ENCODE results near the gene QDPR. TPM values are rescaled to one million over a fixed set of nuclear protein-coding genes. Genes with fewer than 3 reads are reported as not detected.
A peak's percentile ranks its signal among the peaks of the same experiment; 100 is the strongest.

QDPR gene
- total RNA-seq, 1 donor from 2014 or later, result 53.6 TPM

GRCh38 chr4:17477774-17478472 is 34.0 kb downstream of the QDPR start:
- Histone ChIP-seq H3K27ac (ENCODE audit: low read depth, low read length) (no peak overlapping the region), H3K4me2 (ENCODE audit: low read length) (no peak overlapping the region), H3K9me3 (ENCODE audit: insufficient read depth, low read depth, low read length) (peaks cover 7% of the 10 kb centered on the region), H3K4me3 (ENCODE audit: insufficient read depth, low read depth, low read length) (no peak overlapping the region), H3K4me1 (ENCODE audit: insufficient read depth, low read length) (no peaks in the 10 kb centered on the region), H3K79me2 (ENCODE audit: insufficient read depth, low read length) (no peaks in the 10 kb centered on the region), H3K27me3 (ENCODE audit: insufficient read depth, low read length) (no peaks in the 10 kb centered on the region), H2AFZ (ENCODE audit: low read depth, low read length) (no peak overlapping the region), H4K20me1 (ENCODE audit: insufficient read depth, low read length) (no peaks in the 10 kb centered on the region), H3K9ac (ENCODE audit: low read length) (no peak overlapping the region), H3K36me3 (ENCODE audit: insufficient read depth, low read length) (no peaks in the 10 kb centered on the region)
- FAIRE-seq (no peak), DNase-seq (ENCODE audit: low read depth) (no peak)
- H3K36me3 Mint-ChIP-seq (ENCODE audit: low read depth, unreplicated experiment), result peaks cover 6% of the 10 kb centered on the region
- H3K4me1 Mint-ChIP-seq (ENCODE audit: low read depth, unreplicated experiment), result no peaks in the 10 kb centered on the region
- no peaks in the 10 kb centered on the region for H3K9me3 Mint-ChIP-seq (ENCODE audit: unreplicated experiment)
- no peak overlapping the region for H3K27ac Mint-ChIP-seq (ENCODE audit: unreplicated experiment)
- no peak overlapping the region for H3K4me3 Mint-ChIP-seq (ENCODE audit: unreplicated experiment)
- TF ChIP-seq CTCF (IDR thresholded peaks at IDR 0.05; ENCODE audit: insufficient read depth, low read depth, low read length) (no peak), EZH2 (IDR thresholded peaks at IDR 0.05; ENCODE audit: insufficient read depth, low read length) (no peak)
- H3K27me3 Mint-ChIP-seq (ENCODE audit: low read depth, unreplicated experiment), result no peaks in the 10 kb centered on the region

GRCh38 chr4:17476853-17477252 is 35.0 kb downstream of the QDPR start:
- Histone ChIP-seq H3K9me3 (ENCODE audit: insufficient read depth, low read depth, low read length) (peaks cover 5% of the 10 kb centered on the region), H3K4me3 (ENCODE audit: insufficient read depth, low read depth, low read length) (no peak overlapping the region), H3K36me3 (ENCODE audit: insufficient read depth, low read length) (no peaks in the 10 kb centered on the region), H2AFZ (ENCODE audit: low read depth, low read length) (no peak overlapping the region), H3K27ac (ENCODE audit: low read depth, low read length) (no peak overlapping the region), H3K27me3 (ENCODE audit: insufficient read depth, low read length) (no peaks in the 10 kb centered on the region), H3K9ac (ENCODE audit: low read length) (no peak overlapping the region), H3K4me2 (ENCODE audit: low read length) (no peak overlapping the region), H3K4me1 (ENCODE audit: insufficient read depth, low read length) (no peaks in the 10 kb centered on the region), H4K20me1 (ENCODE audit: insufficient read depth, low read length) (no peaks in the 10 kb centered on the region), H3K79me2 (ENCODE audit: insufficient read depth, low read length) (no peaks in the 10 kb centered on the region)
- H3K4me1 Mint-ChIP-seq (ENCODE audit: low read depth, unreplicated experiment), result no peaks in the 10 kb centered on the region
- no peak overlapping the region for H3K4me3 Mint-ChIP-seq (ENCODE audit: unreplicated experiment)
- TF ChIP-seq CTCF (IDR thresholded peaks at IDR 0.05; ENCODE audit: insufficient read depth, low read depth, low read length), result no peak
- TF ChIP-seq EZH2 (IDR thresholded peaks at IDR 0.05; ENCODE audit: insufficient read depth, low read length), result no peak
- FAIRE-seq (no peak), DNase-seq (ENCODE audit: low read depth) (no peak)
- peaks cover 6% of the 10 kb centered on the region for H3K36me3 Mint-ChIP-seq (ENCODE audit: low read depth, unreplicated experiment)
- H3K9me3 Mint-ChIP-seq (ENCODE audit: unreplicated experiment), result no peaks in the 10 kb centered on the region
- no peaks in the 10 kb centered on the region for H3K27me3 Mint-ChIP-seq (ENCODE audit: low read depth, unreplicated experiment)
- no peak overlapping the region for H3K27ac Mint-ChIP-seq (ENCODE audit: unreplicated experiment)

GRCh38 chr4:17475481-17475880 is 36.4 kb downstream of the QDPR start:
- H3K36me3 Mint-ChIP-seq (ENCODE audit: low read depth, unreplicated experiment), result peaks cover 10% of the 10 kb centered on the region
- no peak overlapping the region for H3K9ac ChIP-seq (ENCODE audit: low read length)
- H3K4me1 ChIP-seq (ENCODE audit: insufficient read depth, low read length), result no peaks in the 10 kb centered on the region
- H3K27me3 ChIP-seq (ENCODE audit: insufficient read depth, low read length), result no peaks in the 10 kb centered on the region
- FAIRE-seq (peak; percentile 47), DNase-seq (ENCODE audit: low read depth) (peak; percentile 9)
- no peaks in the 10 kb centered on the region for H3K4me1 Mint-ChIP-seq (ENCODE audit: low read depth, unreplicated experiment)
- no peaks in the 10 kb centered on the region for H3K9me3 Mint-ChIP-seq (ENCODE audit: unreplicated experiment)
- H3K9me3 ChIP-seq (ENCODE audit: insufficient read depth, low read depth, low read length), result no peaks in the 10 kb centered on the region
- H4K20me1 ChIP-seq (ENCODE audit: insufficient read depth, low read length), result no peaks in the 10 kb centered on the region
- H2AFZ ChIP-seq (ENCODE audit: low read depth, low read length), result no peak overlapping the region
- no peaks in the 10 kb centered on the region for H3K79me2 ChIP-seq (ENCODE audit: insufficient read depth, low read length)
- H3K4me3 ChIP-seq (ENCODE audit: insufficient read depth, low read depth, low read length), result no peak overlapping the region
- H3K4me3 Mint-ChIP-seq (ENCODE audit: unreplicated experiment), result no peak overlapping the region
- no peak overlapping the region for H3K4me2 ChIP-seq (ENCODE audit: low read length)
- no peak for TF ChIP-seq CTCF (IDR thresholded peaks at IDR 0.05; ENCODE audit: insufficient read depth, low read depth, low read length)
- no peak for TF ChIP-seq EZH2 (IDR thresholded peaks at IDR 0.05; ENCODE audit: insufficient read depth, low read length)
- H3K27me3 Mint-ChIP-seq (ENCODE audit: low read depth, unreplicated experiment), result no peaks in the 10 kb centered on the region
- no peak overlapping the region for H3K27ac Mint-ChIP-seq (ENCODE audit: unreplicated experiment)
- no peaks in the 10 kb centered on the region for H3K36me3 ChIP-seq (ENCODE audit: insufficient read depth, low read length)
- no peak overlapping the region for H3K27ac ChIP-seq (ENCODE audit: low read depth, low read length)

All from astrocyte (in vitro differentiated cells and primary cell).